ENCODE measurements around the gene LINGO4. TPM values are rescaled to one million over a fixed set of nuclear protein-coding genes. Genes with fewer than 3 reads are reported as not detected.
"Not testable (repeated sequence)": the region's sequence is repeated elsewhere in the genome, so short reads cannot be mapped to it uniquely, and the experiment has no call there.

LINGO4 gene
- polyA plus RNA-seq, 1 donor from 2014 or later: not detected

DNA sequence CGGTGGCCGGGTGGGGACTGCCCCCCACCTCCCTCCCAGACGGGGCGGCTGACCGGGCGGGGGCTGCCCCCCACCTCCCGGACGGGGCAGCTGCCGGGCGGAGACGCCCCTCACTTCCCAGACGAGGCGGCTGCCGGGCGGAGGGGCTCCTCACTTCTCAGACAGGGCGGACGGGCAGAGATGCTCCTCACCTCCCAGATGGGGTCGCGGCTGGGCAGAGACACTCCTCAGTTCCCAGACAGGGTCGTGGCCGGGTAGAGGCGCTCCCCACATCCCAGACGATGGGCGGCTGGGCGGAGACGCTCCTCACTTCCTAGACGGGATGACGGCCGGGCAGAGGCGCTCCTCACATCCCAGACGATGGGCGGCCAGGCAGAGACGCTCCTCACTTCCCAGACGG lies 35.9 kb downstream of the LINGO4 start:
- not testable (repeated sequence) for H3K4me3 Mint-ChIP-seq, H3K9me3 Mint-ChIP-seq, H3K27me3 Mint-ChIP-seq, H3K36me3 Mint-ChIP-seq, H3K4me1 Mint-ChIP-seq, H3K27ac Mint-ChIP-seq

DNA sequence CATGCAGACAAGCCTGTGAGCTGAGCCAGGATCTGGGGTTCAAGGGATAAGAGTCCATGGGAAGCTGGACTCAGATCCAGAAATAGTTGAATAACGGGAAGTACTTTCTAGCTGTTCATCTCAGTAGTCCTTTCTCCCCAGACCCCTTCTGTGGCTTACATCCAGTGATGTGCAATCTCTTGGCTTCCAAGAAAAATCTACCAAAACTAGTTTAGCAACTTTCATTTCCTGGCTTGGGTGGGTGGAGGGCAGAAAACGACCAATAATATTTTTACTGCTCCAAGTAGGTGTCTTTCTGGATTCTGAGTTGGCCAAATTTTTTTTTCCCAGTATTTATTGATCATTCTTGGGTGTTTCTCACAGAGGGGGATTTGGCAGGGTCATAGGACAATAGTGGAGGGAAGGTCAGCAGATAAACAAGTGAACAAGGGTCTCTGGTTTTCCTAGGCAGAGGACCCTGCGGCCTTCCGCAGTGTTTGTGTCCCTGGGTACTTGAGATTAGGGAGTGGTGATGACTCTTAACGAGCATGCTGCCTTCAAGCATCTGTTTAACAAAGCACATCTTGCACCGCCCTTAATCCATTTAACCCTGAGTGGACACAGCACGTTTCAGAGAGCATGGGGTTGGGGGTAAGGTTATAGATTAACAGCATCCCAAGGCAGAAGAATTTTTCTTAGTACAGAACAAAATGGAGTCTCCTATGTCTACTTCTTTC lies 36.7 kb downstream of the LINGO4 start:
- not testable (repeated sequence) for H3K9me3 Mint-ChIP-seq, H3K36me3 Mint-ChIP-seq, H3K27me3 Mint-ChIP-seq, H3K4me3 Mint-ChIP-seq, H3K4me1 Mint-ChIP-seq
- peak overlapping the region in 1 of 3 donors; percentile 33 for H3K27ac Mint-ChIP-seq

DNA sequence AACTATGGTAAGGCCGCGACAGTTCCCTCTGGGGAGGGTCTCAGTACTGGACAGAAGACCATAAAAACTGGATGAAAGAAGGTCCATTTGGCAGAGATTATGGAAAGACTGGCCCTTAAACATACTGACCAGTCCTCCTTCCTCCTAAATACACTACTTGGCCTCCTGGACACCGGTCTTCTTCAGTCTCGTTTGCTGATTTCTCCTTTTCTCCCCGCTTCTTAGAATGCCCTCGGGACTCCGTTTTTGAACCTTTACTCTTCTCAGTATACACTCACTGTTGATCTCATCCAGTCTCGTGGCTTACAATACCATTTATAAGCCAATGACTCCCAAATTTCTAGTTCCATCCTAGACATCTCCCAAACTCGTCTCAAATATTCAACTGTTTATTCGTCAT lies 41.2 kb downstream of the LINGO4 start:
- Mint-ChIP-seq H3K4me3 (peak overlapping the region; percentile 94 to 97 (median 96)), H3K9me3 (no peaks in the 10 kb centered on the region), H3K36me3 (peaks cover 5% of the 10 kb centered on the region), H3K27me3 (no peaks in the 10 kb centered on the region), H3K27ac (peak overlapping the region; percentile 76 to 99 (median 95)), H3K4me1 (peaks cover 10 to 15% (median 12%) of the 10 kb centered on the region in 3 donors)

DNA sequence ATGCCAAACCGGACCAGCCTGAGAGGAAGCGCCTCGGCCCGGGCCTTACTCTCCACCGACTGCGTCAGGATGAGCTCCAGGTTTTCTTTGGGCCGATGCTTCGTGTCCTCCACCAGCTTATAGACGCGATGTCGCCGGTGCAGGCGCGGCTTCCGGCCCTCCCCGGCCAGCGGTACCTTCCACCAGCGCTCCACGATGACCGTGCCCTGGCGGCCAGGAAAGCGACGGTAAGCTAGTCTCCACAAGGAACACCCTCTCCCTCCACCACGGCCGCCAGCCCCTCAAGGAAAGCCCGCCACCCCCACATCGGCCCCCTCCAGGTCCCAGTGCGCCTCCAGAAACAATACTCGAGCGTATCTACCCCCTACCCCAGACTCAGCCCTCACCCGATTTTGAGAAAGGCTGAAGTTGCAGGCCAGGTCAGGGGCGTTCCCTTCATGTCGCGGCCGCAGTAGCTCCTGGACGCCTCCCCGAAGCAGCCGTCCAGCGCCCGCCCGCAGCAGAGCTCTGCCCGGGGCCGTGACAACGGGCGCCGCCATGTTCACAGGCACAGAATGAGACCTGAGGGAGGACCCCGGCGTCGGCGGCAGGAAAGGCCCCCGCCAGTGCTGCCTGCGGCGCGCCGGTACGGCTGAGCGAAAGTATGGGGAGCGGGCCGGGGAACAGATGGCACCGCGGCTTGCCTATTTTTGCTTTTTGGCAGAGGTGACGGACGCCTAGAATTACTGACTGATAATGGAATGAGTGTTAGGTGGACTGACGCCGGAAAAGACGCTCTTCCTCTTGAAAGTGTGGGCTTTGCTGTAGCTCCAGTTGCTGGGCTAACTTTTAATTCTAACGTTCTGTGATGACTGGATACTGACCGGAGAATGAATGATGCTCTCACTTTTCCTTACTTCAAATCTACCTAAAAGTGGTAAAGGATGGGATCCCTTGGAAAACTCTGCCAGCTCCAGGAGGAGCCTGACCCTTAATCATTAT lies 42.0 kb downstream of the LINGO4 start, which contains the start of gene MRPL9:
Gene MRPL9 (minus strand): TSS at position 556 of the 981 bp plus-strand sequence. CDS start 17 bp downstream, at position 539.
- Mint-ChIP-seq H3K27ac (peak within 1 kb of the TSS; percentile 76 to 99 (median 95)), H3K36me3 (peaks cover 5% of the 10 kb centered on the region), H3K4me3 (peak within 1 kb of the TSS; percentile 94 to 97 (median 96)), H3K4me1 (peaks cover 10 to 15% (median 12%) of the 10 kb centered on the region in 3 donors), H3K9me3 (no peaks in the 10 kb centered on the region), H3K27me3 (no peaks in the 10 kb centered on the region)

DNA sequence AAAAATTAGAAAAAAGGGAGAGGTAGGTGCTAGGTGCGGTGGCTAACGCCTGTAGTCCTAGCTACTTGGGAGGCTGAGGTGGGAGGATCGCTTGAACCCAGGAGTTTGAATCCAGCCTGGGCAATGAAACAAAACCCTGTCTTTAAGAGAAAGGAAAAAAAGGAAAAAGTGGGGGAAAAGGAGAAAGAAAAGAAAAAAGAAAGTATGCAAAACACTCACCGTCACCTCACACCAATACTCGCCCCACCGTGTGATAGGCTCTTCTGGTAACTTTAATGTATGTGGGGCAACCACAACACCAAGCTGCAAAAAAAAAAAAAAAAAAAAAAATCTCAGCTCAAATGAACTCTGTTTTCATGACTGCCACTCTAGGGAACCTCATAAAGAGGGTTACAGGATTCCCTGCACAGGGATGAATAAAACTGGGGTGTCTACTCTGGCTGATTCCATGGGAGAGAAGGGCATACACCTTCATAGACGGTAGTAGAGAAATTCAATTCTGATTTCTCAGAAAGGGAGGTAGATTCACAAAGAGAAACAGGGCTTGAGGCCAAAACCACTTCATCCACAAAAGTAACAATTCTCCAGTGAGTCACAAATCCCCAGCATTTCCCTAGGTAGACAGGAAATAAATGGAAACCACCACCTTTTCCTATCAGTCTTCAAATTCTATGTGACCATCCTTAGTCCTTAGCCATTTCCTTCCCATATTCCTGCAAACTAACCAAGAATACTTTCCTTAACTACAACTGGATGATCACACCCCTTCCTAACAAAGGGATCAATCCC lies 44.4 kb downstream of the LINGO4 start:
- Mint-ChIP-seq H3K36me3 (peaks cover 10% of the 10 kb centered on the region), H3K4me3 (peak overlapping the region in 3 of 4 donors; percentile 49 to 83 (median 55)), H3K4me1 (peaks cover 10 to 15% (median 12%) of the 10 kb centered on the region in 3 donors), H3K27ac (no peak overlapping the region), H3K9me3 (no peaks in the 10 kb centered on the region), H3K27me3 (no peaks in the 10 kb centered on the region)

- Mint-ChIP-seq H3K9me3 (no peaks in the 10 kb centered on the region), H3K27me3 (no peaks in the 10 kb centered on the region), H3K36me3 (peaks cover 10% of the 10 kb centered on the region), H3K4me3 (no peak overlapping the region), H3K27ac (no peak overlapping the region), H3K4me1 (peaks cover 8 to 13% (median 10%) of the 10 kb centered on the region in 3 donors)
These were observed 46.0 kb downstream of the LINGO4 start for GRCh38 chr1:151759241-151759640.

DNA sequence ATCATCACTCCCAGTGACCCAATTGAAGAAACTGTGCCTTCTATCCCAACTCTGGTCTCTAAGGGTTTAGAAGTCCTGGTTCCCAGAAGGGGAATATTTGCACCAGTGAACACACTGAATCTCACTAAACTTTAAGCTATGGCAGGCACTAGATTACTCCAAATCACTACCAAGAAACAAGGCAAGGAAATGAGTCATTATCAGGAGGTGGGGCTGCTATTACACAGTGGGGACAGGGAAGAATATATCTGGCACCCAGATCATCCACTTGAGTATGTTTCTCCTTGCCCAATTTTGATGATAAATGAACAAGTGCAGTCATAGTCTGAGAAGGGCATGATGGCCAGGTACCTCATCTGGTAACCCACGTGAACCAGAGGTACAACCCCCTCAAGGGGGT lies 48.9 kb downstream of the LINGO4 start:
- no peaks in the 10 kb centered on the region for H3K4me1 Mint-ChIP-seq
- H3K4me3 Mint-ChIP-seq: no peak overlapping the region
- no peak overlapping the region for H3K27ac Mint-ChIP-seq
- H3K27me3 Mint-ChIP-seq: peaks cover 2% of the 10 kb centered on the region
- peaks cover 10% of the 10 kb centered on the region for H3K36me3 Mint-ChIP-seq
- no peaks in the 10 kb centered on the region for H3K9me3 Mint-ChIP-seq

Other genes with a start within 250 kb of the LINGO4 start
- gene SNX27, start 193.4 kb downstream of the LINGO4 start, polyA plus RNA-seq: 12.9 TPM
- not detected for gene CELF3, start 88.6 kb downstream of the LINGO4 start, polyA plus RNA-seq
- gene RIIAD1, start 83.9 kb downstream of the LINGO4 start, polyA plus RNA-seq: not detected
- gene MRPL9, start 41.9 kb downstream of the LINGO4 start, polyA plus RNA-seq: 117 TPM
- gene TDRKH, start 14.9 kb downstream of the LINGO4 start, polyA plus RNA-seq: 9.0 TPM
- gene RORC, start 26.4 kb upstream of the LINGO4 start, polyA plus RNA-seq: 0.26 TPM
- gene C2CD4D, start 34.4 kb upstream of the LINGO4 start, polyA plus RNA-seq: 0.20 TPM
- gene THEM5, start 48.3 kb upstream of the LINGO4 start, polyA plus RNA-seq: not detected
- 23.6 TPM for gene THEM4, start 104.1 kb upstream of the LINGO4 start, polyA plus RNA-seq
- gene S100A10, start 188.4 kb upstream of the LINGO4 start, polyA plus RNA-seq: 459 TPM
- 140 TPM for gene S100A11, start 231.6 kb upstream of the LINGO4 start, polyA plus RNA-seq